HG03103 (cell line): ENCODE results near the gene SERAC1.
"Not testable (repeated sequence)": the region's sequence is repeated elsewhere in the genome, so short reads cannot be mapped to it uniquely, and the experiment has no call there.

Experiments used
- ATAC-seq: cut with Tn5 transposase; IDR thresholded peaks from one replicate; pipeline ENCODE4 v1.9.1; 2021; ENCODE audit warnings: low read depth; ENCODE audit not compliant: unreplicated experiment

Gene SERAC1

DNA sequence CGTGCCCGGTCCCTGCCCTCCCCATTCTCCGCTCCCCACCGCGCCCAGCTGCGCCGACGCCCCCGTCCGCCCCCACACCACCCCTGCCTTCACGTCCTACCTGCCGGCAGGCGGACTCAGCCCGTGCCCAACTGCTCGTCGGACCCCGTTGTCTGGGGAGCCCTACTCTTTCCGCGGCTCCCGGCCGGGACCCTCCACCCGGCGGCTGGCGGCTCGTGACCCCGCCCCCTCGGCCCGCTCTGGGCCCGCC is at the start of gene SERAC1:
SERAC1 (minus strand) TSS at position 223 of the 250 bp plus-strand sequence. CDS start 9,899 bp downstream, outside the sequence.
- peak; percentile 35 for ATAC-seq

- peak; percentile 91 for ATAC-seq
Measured at GRCh38 chr6:158213925-158214674, 46.0 kb upstream of the SERAC1 start.

- no peak for ATAC-seq
Measured at GRCh38 chr6:158211273-158212055, 43.4 kb upstream of the SERAC1 start.

- ATAC-seq = not testable (repeated sequence)
Measured at GRCh38 chr6:158209582-158210333, 41.7 kb upstream of the SERAC1 start.

GRCh38 chr6:158208226-158209030 is 40.4 kb upstream of the SERAC1 start:
- not testable (repeated sequence) for ATAC-seq

- ATAC-seq = peak; percentile 95
Measured at GRCh38 chr6:158207422-158207788, 39.3 kb upstream of the SERAC1 start.

- ATAC-seq = no peak
Measured at GRCh38 chr6:158206740-158207421, 38.8 kb upstream of the SERAC1 start.

DNA sequence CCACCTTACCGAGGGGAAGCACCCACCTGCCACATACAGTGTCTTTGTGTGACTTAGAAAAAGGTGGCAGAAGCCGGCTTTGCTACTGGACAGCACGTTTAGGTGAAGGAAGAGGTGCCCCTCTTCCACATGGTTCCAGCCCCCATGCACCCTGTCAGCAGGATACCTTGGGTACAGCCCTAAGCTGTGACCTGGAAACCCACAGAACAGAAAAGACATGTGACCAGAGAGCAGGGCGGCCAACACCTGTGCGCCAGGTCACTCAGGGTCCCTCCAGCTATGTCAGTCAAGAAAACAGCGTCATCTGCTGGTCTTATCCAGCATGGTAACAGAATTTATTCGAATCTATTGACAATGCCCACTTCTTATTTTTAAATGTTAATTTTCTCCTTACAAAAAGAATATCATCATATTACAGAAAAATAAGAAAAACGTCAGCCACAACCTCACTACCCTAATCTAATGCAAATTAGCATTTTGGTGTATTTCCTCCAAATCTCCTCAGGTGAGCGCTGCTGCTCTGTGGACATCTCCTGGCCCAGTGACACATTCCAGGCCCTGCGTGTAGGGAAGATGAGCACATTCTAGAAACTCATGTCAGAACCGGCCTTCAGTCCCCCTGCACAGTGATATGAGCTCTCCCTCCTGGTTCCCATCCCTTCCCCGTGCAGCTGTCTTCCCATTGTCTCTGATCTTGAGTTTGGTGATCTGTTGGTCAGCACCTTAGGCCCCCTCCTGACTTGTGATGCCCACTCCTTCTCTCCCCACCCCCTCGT is 37.3 kb upstream of the SERAC1 start:
- no peak for ATAC-seq

- no peak for ATAC-seq
Measured at GRCh38 chr6:158198461-158198860, 30.4 kb upstream of the SERAC1 start.

- no peak for ATAC-seq
Measured at GRCh38 chr6:158194487-158195280, 26.6 kb upstream of the SERAC1 start.

DNA sequence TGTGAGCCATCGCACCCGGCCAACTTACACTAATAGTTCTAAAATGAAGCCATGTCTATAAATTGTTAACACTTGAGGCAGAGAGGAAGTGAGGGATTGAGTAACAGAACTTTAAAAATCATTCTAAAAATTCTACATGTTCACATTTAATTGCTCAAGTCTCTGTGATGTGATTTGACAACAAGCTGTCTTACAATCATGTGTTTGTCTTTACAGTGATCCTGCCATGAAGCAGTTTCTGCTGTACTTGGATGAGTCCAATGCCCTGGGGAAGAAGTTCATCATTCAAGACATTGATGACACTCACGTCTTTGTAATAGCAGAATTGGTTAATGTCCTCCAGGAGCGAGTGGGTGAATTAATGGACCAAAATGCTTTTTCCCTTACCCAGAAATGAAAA is 23.7 kb upstream of the SERAC1 start:
- ATAC-seq = no peak

DNA sequence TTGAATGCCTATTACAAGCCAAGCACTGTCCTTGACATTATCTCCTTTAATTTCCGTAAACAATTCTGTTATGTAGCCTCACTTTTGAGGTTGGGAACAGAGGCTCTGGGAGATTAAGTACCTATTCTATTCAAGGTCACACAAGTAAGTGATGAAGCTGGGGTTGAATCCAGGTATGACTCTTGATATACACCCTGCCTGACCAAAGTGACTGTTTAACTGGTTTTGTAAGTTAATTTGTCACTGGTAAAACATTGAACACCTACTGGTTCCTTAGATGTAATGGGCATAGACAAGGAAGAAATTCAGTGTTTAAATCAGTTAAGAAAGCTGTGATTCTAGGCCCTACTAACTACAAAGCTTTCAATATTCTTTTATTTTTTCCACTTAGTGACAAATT is 23.0 kb upstream of the SERAC1 start:
- ATAC-seq = no peak

GRCh38 chr6:158188591-158188990 is 20.5 kb upstream of the SERAC1 start:
- no peak for ATAC-seq

GRCh38 chr6:158185729-158186456 is 17.8 kb upstream of the SERAC1 start:
- ATAC-seq = no peak

- no peak for ATAC-seq
Measured at GRCh38 chr6:158184608-158185007, 16.5 kb upstream of the SERAC1 start.

DNA sequence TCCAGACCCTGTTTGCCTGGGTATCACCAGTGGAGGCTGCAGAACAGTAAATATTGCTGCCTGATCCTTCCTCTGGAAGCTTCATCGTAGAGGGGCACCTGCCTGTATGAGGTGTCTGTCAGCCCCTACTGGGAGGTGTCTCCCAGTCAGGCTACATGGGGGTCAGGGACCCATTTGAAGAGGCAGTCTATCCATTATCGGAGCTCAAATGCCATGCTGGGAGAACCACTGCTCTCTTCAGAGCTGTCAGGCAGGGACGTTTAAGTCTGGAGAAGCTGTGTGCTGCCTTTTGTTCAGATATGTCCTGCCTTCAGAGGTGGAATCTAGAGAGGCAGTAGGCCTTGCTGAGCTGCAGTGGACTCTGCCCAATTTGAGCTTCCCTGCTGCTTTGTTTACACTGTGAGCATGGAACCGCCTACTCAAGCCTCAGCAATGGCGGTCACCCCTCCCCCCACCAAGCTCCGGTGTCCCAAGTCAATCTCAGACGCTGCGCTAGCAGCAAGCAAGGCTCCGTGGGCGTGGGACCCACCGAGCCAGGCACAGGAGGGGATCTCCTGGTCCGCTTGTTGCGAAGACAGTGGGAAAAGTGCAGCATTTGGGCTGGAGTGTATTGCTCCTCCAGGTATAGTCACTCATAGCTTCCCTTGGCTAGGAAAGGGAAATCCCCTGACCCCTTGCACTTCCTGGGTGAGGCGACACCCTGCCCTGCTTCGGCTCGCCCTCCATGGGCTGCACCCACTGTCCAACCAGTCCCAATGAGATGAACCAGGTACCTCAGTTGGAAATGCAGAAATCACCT is 15.3 kb upstream of the SERAC1 start:
- ATAC-seq = not testable (repeated sequence)

GRCh38 chr6:158177712-158178111 is 9.7 kb upstream of the SERAC1 start:
- not testable (repeated sequence) for ATAC-seq
